Fibroblast of the conjunctiva (primary cell): ENCODE data around the gene ANLN.
A peak's percentile ranks its signal among the peaks of the same experiment; 100 is the strongest.
"Not testable (repeated sequence)": the region's sequence is repeated elsewhere in the genome, so short reads cannot be mapped to it uniquely, and the experiment has no call there.

Experiments used
- DNase-seq: peaks from one replicate; pipeline ENCODE4 v3.0.0-alpha.2; 2010; ENCODE audit warnings: low read depth

ANLN gene

GRCh38 chr7:36378555-36378954, 11.1 kb upstream of the ANLN start:
- DNase-seq = not testable (repeated sequence)

GRCh38 chr7:36379831-36380504, 9.7 kb upstream of the ANLN start:
- DNase-seq = no peak

- DNase-seq = no peak
Observed at GRCh38 chr7:36381056-36381455, 8.6 kb upstream of the ANLN start.

GRCh38 chr7:36383284-36383683, 6.4 kb upstream of the ANLN start:
- DNase-seq = not testable (repeated sequence)

GRCh38 chr7:36385646-36386045, 4.0 kb upstream of the ANLN start:
- DNase-seq = not testable (repeated sequence)

GRCh38 chr7:36387435-36388231, 2.0 kb upstream of the ANLN start:
- no peak for DNase-seq

- no peak for DNase-seq
Observed at GRCh38 chr7:36388423-36388822, 1.2 kb upstream of the ANLN start.

GRCh38 chr7:36390199-36391090, 783 bp downstream of the ANLN start:
- peak; percentile 75 for DNase-seq

- no peak for DNase-seq
Observed at GRCh38 chr7:36391436-36392198, 2.0 kb downstream of the ANLN start.

GRCh38 chr7:36393826-36394225, 4.2 kb downstream of the ANLN start:
- no peak for DNase-seq

- DNase-seq = no peak
Observed at GRCh38 chr7:36395171-36395894, 5.7 kb downstream of the ANLN start.

- DNase-seq = no peak
Observed at GRCh38 chr7:36396150-36396549, 6.5 kb downstream of the ANLN start.

- DNase-seq = no peak
Observed at GRCh38 chr7:36400036-36400435, 10.4 kb downstream of the ANLN start.

GRCh38 chr7:36400606-36401005, 10.9 kb downstream of the ANLN start:
- no peak for DNase-seq

- no peak for DNase-seq
Observed at GRCh38 chr7:36403452-36403851, 13.8 kb downstream of the ANLN start.

- DNase-seq = no peak
Observed at GRCh38 chr7:36404639-36405408, 15.2 kb downstream of the ANLN start.

GRCh38 chr7:36405409-36405803, 15.7 kb downstream of the ANLN start:
- DNase-seq = no peak

- DNase-seq = no peak
Observed at GRCh38 chr7:36406156-36406555, 16.5 kb downstream of the ANLN start.

GRCh38 chr7:36407636-36408550, 18.2 kb downstream of the ANLN start:
- DNase-seq = no peak
